Body of pancreas (tissue), 4 donors: ENCODE data around the gene BSDC1. TPM values are rescaled to one million over a fixed set of nuclear protein-coding genes. Genes with fewer than 3 reads are reported as not detected.

Source experiments
- ATAC-seq: fragments of 150-250 bp; one replicate; pipeline ENCODE4 v1.9.1; 2016
- DNase-seq, 4 donors: peaks; one replicate each; pipeline ENCODE4 v3.0.0-alpha.2; 2019
- H3K27ac ChIP-seq, 4 donors: fragments of 200-600 bp; sonication (generic); 1 replicate in 3 of 4; 2 replicates in 1 of 4; pipeline versions ENCODE4 v1.5.1 to v1.6.1; 2016 to 2019; ENCODE audit warnings: mild to moderate bottlenecking in 1 of 4, mixed read lengths in 1 of 4, moderate library complexity in 1 of 4
- H3K27me3 ChIP-seq, 2 donors: fragments of 200-600 bp; sonication (generic); one replicate each; pipeline ENCODE4 v1.6.0; 2016; ENCODE audit warnings: mild to moderate bottlenecking in 1 of 2
- H3K36me3 ChIP-seq, 2 donors: fragments of 200-600 bp; sonication (generic); replicated peaks in 1 of 2; 2 replicates each; pipeline ENCODE4 v1.5.1; 2016; ENCODE audit warnings: low read depth in 2 of 2; ENCODE audit not compliant: insufficient read depth in 1 of 2
- H3K4me1 ChIP-seq: fragments of 200-600 bp; sonication (generic); one replicate; pipeline ENCODE4 v1.6.0; 2016
- H3K4me3 ChIP-seq, 2 donors: fragments of 200-600 bp; sonication (generic); 1 replicate in 1 of 2; 2 replicates in 1 of 2; pipeline ENCODE4 v1.5.1; 2016 to 2019
- H3K9me3 ChIP-seq, 3 donors: fragments of 200-600 bp; sonication (generic); 1 replicate in 2 of 3; 2 replicates in 1 of 3; pipeline ENCODE4 v1.5.1; 2016
- POLR2A ChIP-seq, 3 donors: fragments of 450-650 bp; IDR thresholded peaks; one replicate each; pipeline ENCODE4 v1.6.1; 2016; ENCODE audit warnings: antibody characterized with exemption in 3 of 3, mild to moderate bottlenecking in 2 of 3
- WGBS, 2 donors: methylation state at CpG; one replicate each; pipeline ENCODE4 v1.1.5; 2017; 5-methylcytosine and 5-hydroxymethylcytosine counted together
- intact Hi-C: fragments of 100-400 bp; cut with DNase I; formaldehyde crosslinking; loops from one replicate; pipeline ENCODE4 v1.15.1; 2023
- total RNA-seq, 2 donors: library from RNA; depleted of rRNA; stranded (reverse); fragments of >200 nt; gene quantifications; one replicate each; pipeline ENCODE4 v1.1.0, GENCODE V29; 2016
- TF ChIP-seq, protein P1 (sequence below), 7 experiments: fragments of 450-650 bp in 4 of 7; fragments of 200-600 bp in 3 of 7; sonication (generic) in 3 of 7; IDR thresholded peaks; one replicate each; pipeline ENCODE4 v1.5.1; 2016 to 2019; ENCODE audit warnings: antibody characterized with exemption in 7 of 7

Gene BSDC1
- total RNA-seq, 2 donors from 2014 or later: 53.2 to 83.7 TPM

DNA sequence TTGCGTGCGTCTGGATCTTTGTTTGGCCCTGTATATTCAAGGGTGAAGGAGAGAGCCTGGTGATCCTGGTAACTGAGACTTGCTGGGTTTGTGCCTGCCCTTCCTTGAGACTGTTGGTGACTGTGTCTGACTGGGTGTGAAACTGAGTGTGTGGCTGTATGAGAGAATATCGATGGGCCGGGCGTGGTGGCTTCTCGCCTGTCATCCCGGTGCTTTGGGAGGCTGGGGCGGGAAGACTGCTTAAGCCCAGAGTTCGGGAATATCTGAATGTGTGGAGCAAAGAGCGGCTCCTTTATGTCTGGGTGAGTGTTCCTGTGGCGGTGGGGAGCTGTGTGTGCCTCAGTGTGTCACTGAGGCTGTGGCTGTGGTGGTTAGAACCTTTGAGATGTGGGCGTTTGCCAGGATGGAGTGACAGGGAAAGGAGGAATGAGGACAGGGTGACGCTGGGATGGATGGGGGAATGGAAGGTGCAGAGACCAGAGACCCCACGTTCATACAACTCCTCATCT lies 55.5 kb downstream of the BSDC1 start:
- DNase-seq: no peak
- Histone ChIP-seq H3K36me3 (no peaks in the 10 kb centered on the region), H3K9me3 (no peaks in the 10 kb centered on the region), H3K27me3 (no peaks in the 10 kb centered on the region), H3K4me3 (no peak overlapping the region), H3K27ac (peak overlapping the region in 2 of 4 donors; percentile 45 to 57), H3K4me1 (peaks cover 21% of the 10 kb centered on the region)
- WGBS, 2 donors: 67 to 74% methylated on average over 14 of the region's 14 CpGs
- intact Hi-C loops: no loop called here
- TF ChIP-seq POLR2A (IDR thresholded peaks at IDR 0.05): no peak
- TF ChIP-seq, protein P1, sequence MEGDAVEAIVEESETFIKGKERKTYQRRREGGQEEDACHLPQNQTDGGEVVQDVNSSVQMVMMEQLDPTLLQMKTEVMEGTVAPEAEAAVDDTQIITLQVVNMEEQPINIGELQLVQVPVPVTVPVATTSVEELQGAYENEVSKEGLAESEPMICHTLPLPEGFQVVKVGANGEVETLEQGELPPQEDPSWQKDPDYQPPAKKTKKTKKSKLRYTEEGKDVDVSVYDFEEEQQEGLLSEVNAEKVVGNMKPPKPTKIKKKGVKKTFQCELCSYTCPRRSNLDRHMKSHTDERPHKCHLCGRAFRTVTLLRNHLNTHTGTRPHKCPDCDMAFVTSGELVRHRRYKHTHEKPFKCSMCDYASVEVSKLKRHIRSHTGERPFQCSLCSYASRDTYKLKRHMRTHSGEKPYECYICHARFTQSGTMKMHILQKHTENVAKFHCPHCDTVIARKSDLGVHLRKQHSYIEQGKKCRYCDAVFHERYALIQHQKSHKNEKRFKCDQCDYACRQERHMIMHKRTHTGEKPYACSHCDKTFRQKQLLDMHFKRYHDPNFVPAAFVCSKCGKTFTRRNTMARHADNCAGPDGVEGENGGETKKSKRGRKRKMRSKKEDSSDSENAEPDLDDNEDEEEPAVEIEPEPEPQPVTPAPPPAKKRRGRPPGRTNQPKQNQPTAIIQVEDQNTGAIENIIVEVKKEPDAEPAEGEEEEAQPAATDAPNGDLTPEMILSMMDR (IDR thresholded peaks at IDR 0.05): no peak
- no peak for ATAC-seq

DNA sequence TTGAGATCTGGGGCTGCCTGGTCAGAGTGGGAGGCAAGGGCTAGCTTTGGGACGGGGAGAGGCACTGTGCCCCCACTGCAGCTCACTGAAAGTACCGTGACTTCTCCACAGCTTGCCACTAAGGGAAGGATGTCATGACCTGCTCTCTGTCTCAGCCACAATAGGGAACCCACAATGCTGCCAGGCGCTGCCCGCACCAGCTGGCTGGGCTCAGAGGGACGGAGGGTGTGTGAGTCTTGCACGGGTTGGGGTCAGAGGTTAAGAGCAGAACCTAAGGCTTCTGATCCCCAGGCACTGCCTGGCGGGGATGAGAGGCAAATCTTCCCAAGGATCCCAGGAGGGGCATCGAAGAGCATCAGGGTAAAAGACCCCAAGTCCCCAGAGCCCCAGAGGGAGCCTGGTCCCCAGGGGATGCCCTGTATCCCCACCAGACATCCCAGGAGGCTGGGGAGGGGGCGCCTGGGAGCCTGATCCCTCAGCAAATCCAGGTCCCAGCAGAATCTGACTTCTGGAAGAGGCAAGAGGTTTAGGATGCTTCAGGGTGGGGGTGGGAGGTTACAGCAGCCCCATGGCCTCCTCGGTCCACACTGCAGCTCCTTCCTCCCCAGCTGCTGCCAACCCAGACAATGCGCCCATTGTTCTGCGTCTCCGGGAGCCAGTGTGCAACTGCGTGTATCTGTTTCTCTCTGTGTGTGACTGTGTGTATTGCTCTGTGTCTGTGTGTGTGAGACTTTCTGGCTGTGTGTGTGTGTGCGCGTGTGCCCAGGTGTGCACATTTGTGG lies 56.2 kb downstream of the BSDC1 start:
- H3K36me3 ChIP-seq: no peaks in the 10 kb centered on the region
- no peak for TF ChIP-seq POLR2A (IDR thresholded peaks at IDR 0.05)
- TF ChIP-seq, protein P1 (IDR thresholded peaks at IDR 0.05): no peak
- H3K4me3 ChIP-seq: no peak overlapping the region
- intact Hi-C loops: no loop called here
- peak overlapping the region in 2 of 4 donors; percentile 45 to 57 for H3K27ac ChIP-seq
- H3K9me3 ChIP-seq: no peaks in the 10 kb centered on the region
- peak in 3 of 4 donors; percentile 46 to 59 (median 49) for DNase-seq
- peaks cover 21% of the 10 kb centered on the region for H3K4me1 ChIP-seq
- whole genome bisulfite sequencing, 2 donors: 47 to 61% methylated on average over 7 to 16 of the region's 16 CpGs
- H3K27me3 ChIP-seq: no peaks in the 10 kb centered on the region
- peak; percentile 53 for ATAC-seq

- peaks cover 0 to under 1% of the 10 kb centered on the region in 2 donors for H3K36me3 ChIP-seq
Observed at GRCh38 chr1:32336963-32337675, 57.1 kb downstream of the BSDC1 start.

GRCh38 chr1:32336591-32336932 lies 57.7 kb downstream of the BSDC1 start:
- intact Hi-C loops: no loop called here
- Histone ChIP-seq H3K4me1 (peaks cover 21% of the 10 kb centered on the region), H3K4me3 (no peak overlapping the region), H3K27me3 (no peaks in the 10 kb centered on the region), H3K27ac (peak overlapping the region in 1 of 4 donors; percentile 1), H3K9me3 (no peaks in the 10 kb centered on the region), H3K36me3 (peaks cover 4 to 6% of the 10 kb centered on the region in 2 donors)
- TF ChIP-seq, protein P1 (IDR thresholded peaks at IDR 0.05): no peak
- no peak for TF ChIP-seq POLR2A (IDR thresholded peaks at IDR 0.05)
- 60 to 86% methylated on average over 7 to 14 of the region's 15 CpGs for WGBS, 2 donors
- ATAC-seq (peak; percentile 1), DNase-seq (no peak)

More at GRCh38 chr1:32336963-32337675, 57.1 kb downstream of the BSDC1 start:
- ATAC-seq (no peak), DNase-seq (peak in 1 of 4 donors; percentile 65)
- Histone ChIP-seq H3K4me1 (peaks cover 21% of the 10 kb centered on the region), H3K27me3 (no peaks in the 10 kb centered on the region), H3K27ac (peak overlapping the region in 1 of 4 donors; percentile 1), H3K4me3 (no peak overlapping the region), H3K9me3 (no peaks in the 10 kb centered on the region)
- TF ChIP-seq, protein P1 (IDR thresholded peaks at IDR 0.05): no peak
- intact Hi-C loops: no loop called here
- WGBS, 2 donors: 75 to 97% methylated on average over 6 to 8 of the region's 8 CpGs
